Activated B cell treated with CpG ODN at 0.5 μM for 24 hours (primary cell): ENCODE results near the gene CACNB4. TPM values are rescaled to one million over a fixed set of nuclear protein-coding genes. Genes with fewer than 3 reads are reported as not detected.

ENCODE experiments used
- ATAC-seq: fragments of 200-7000 bp; cut with Tn5 transposase; one replicate; pipeline ENCODE4 v1.10.0; 2021; ENCODE audit warnings: low read depth, mild to moderate bottlenecking, moderate library complexity
- CTCF ChIA-PET: fragments of 350-600 bp; sonication (Branson Sonifier 250); formaldehyde crosslinking; loops from one replicate; lab custom pipeline; 2021; ENCODE audit warnings: antibody characterized with exemption; lab: Charles Lee
- POLR2A ChIA-PET: fragments of 350-600 bp; sonication (Branson Sonifier 250); formaldehyde crosslinking; loops from one replicate; lab custom pipeline; 2021; ENCODE audit warnings: antibody characterized with exemption; lab: Charles Lee
- DNase-seq: peaks from one replicate; pipeline ENCODE4 v3.0.0; 2022
- H3K27ac Mint-ChIP-seq: one replicate; pipeline ENCODE4 v1.8.0; 2020; ENCODE audit warnings: mixed read lengths
- H3K27me3 Mint-ChIP-seq: one replicate; pipeline ENCODE4 v1.8.0; 2021; ENCODE audit warnings: mixed read lengths
- H3K36me3 Mint-ChIP-seq: one replicate; pipeline ENCODE4 v1.8.0; 2021; ENCODE audit warnings: low read depth, mixed read lengths
- H3K4me1 Mint-ChIP-seq: one replicate; pipeline ENCODE4 v1.8.0; 2021; ENCODE audit warnings: mixed read lengths
- H3K4me3 Mint-ChIP-seq: one replicate; pipeline ENCODE4 v1.8.0; 2020; ENCODE audit warnings: mild to moderate bottlenecking, mixed read lengths
- H3K9me3 Mint-ChIP-seq: one replicate; pipeline ENCODE4 v1.8.0; 2020; ENCODE audit warnings: mixed read lengths
- CTCF ChIP-seq: fragments of 200-600 bp; IDR thresholded peaks from one replicate; pipeline ENCODE4 v1.8.0; 2022; ENCODE audit warnings: antibody characterized with exemption, mild to moderate bottlenecking
- intact Hi-C: fragments of 100-400 bp; cut with micrococcal nuclease; formaldehyde crosslinking; loops from one replicate; pipeline ENCODE4 v1.15.1; 2024
- total RNA-seq: library from RNA; stranded (reverse); gene quantifications from 2 replicates; pipeline ENCODE4 v1.2.3, GENCODE V29; 2022

CACNB4 gene
- total RNA-seq, 1 donor from 2014 or later, result 0.86 TPM

GRCh38 chr2:151852260-151853069 is 246.4 kb downstream of the CACNB4 start:
- Mint-ChIP-seq H3K36me3 (no peaks in the 10 kb centered on the region), H3K27ac (no peak overlapping the region), H3K27me3 (no peaks in the 10 kb centered on the region), H3K4me3 (no peak overlapping the region), H3K9me3 (no peaks in the 10 kb centered on the region), H3K4me1 (peaks cover 4% of the 10 kb centered on the region)
- no peak for TF ChIP-seq CTCF
- DNase-seq, result no peak
- POLR2A ChIA-PET, result no interaction called here
- CTCF ChIA-PET, result no interaction called here
- no peak for ATAC-seq
- intact Hi-C loops, result no loop called here

GRCh38 chr2:151851761-151852160 is 247.1 kb downstream of the CACNB4 start:
- peaks cover 4% of the 10 kb centered on the region for H3K4me1 Mint-ChIP-seq
- ChIA-PET CTCF (no interaction called here), POLR2A (no interaction called here)
- intact Hi-C loops, result no loop called here
- DNase-seq, result no peak
- H3K9me3 Mint-ChIP-seq, result no peaks in the 10 kb centered on the region
- ATAC-seq, result no peak
- no peaks in the 10 kb centered on the region for H3K27me3 Mint-ChIP-seq
- no peaks in the 10 kb centered on the region for H3K36me3 Mint-ChIP-seq
- TF ChIP-seq CTCF, result no peak
- no peak overlapping the region for H3K27ac Mint-ChIP-seq
- H3K4me3 Mint-ChIP-seq, result no peak overlapping the region

GRCh38 chr2:151849413-151850010 is 249.3 kb downstream of the CACNB4 start:
- no peaks in the 10 kb centered on the region for H3K9me3 Mint-ChIP-seq
- ChIA-PET POLR2A (no interaction called here), CTCF (no interaction called here)
- DNase-seq (no peak), ATAC-seq (no peak)
- no peaks in the 10 kb centered on the region for H3K27me3 Mint-ChIP-seq
- H3K36me3 Mint-ChIP-seq, result no peaks in the 10 kb centered on the region
- intact Hi-C loops, result no loop called here
- no peak overlapping the region for H3K27ac Mint-ChIP-seq
- H3K4me1 Mint-ChIP-seq, result peaks cover 11% of the 10 kb centered on the region
- H3K4me3 Mint-ChIP-seq, result no peak overlapping the region
- TF ChIP-seq CTCF, result no peak

GRCh38 chr2:151845884-151846283 is 253.0 kb downstream of the CACNB4 start:
- intact Hi-C loops, result no loop called here
- Mint-ChIP-seq H3K27me3 (no peaks in the 10 kb centered on the region), H3K4me3 (no peak overlapping the region), H3K4me1 (peaks cover 28% of the 10 kb centered on the region), H3K36me3 (no peaks in the 10 kb centered on the region), H3K9me3 (no peaks in the 10 kb centered on the region), H3K27ac (no peak overlapping the region)
- ATAC-seq (no peak), DNase-seq (no peak)
- no peak for TF ChIP-seq CTCF
- CTCF ChIA-PET, result interaction anchor here (1.1 kb wide), 1 partner anchor 18 kb away, joined by 3 read pairs; no protein-coding TSS in a partner anchor
- POLR2A ChIA-PET, result interaction anchor here (1.3 kb wide), 1 partner anchor 17 kb away, joined by 3 read pairs; no protein-coding TSS in a partner anchor

- ChIA-PET POLR2A (interaction anchor here (1.3 kb wide), 1 partner anchor 17 kb away, joined by 3 read pairs; no protein-coding TSS in a partner anchor), CTCF (interaction anchor here (1.1 kb wide), 1 partner anchor 18 kb away, joined by 3 read pairs; no protein-coding TSS in a partner anchor)
- Mint-ChIP-seq H3K27me3 (no peaks in the 10 kb centered on the region), H3K4me1 (peaks cover 30% of the 10 kb centered on the region), H3K4me3 (no peak overlapping the region), H3K9me3 (no peaks in the 10 kb centered on the region), H3K27ac (no peak overlapping the region), H3K36me3 (no peaks in the 10 kb centered on the region)
- intact Hi-C loops, result no loop called here
- ATAC-seq (no peak), DNase-seq (no peak)
- no peak for TF ChIP-seq CTCF
Measured at GRCh38 chr2:151845481-151845880, 253.4 kb downstream of the CACNB4 start.
